ENCODE data around the gene PLSCR2.
"Not testable (repeated sequence)": the region's sequence is repeated elsewhere in the genome, so short reads cannot be mapped to it uniquely, and the experiment has no call there.

The PLSCR2 gene

GRCh38 chr3:146412711-146413110 lies 56.6 kb downstream of the PLSCR2 start:
- not testable (repeated sequence) for DNase-seq

DNA sequence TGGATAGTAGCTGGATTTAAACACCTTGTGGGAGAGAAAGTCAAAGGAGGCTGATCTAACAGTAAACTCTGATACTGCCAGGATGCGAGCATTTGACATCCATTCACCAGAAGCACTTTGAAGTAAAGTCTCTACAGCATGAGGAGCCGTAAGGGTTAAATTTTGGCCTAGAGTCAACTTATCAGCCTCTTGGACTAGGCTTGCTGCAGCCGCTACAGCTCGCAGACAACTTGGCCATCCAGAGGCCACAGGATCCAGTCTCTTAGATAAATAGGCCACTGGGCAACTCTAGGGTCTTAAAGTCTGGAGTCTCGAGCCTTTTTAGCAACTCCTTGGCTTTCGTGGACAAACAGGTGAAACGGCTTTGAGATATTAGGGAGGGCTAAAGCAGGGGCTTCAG lies 61.4 kb downstream of the PLSCR2 start:
- DNase-seq, result no peak

DNA sequence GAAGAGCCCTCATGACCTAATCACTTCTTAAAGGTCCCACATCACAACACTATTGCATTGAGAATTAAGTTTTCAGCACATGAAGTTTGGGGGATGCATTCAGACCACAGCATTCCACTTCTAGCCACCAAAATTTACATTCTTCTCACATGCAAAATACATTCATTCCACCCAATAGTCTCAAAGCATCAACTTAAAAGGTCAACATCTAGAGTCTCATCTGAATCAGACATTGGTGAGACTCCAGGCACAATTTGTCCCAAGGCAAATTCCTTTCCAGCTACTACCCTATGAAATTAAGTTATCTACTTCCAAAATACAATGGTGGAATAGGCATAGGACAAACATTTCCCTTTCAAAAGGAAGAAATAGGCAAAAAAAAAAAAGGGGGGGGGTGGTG lies 64.9 kb downstream of the PLSCR2 start:
- no peak for DNase-seq

DNA sequence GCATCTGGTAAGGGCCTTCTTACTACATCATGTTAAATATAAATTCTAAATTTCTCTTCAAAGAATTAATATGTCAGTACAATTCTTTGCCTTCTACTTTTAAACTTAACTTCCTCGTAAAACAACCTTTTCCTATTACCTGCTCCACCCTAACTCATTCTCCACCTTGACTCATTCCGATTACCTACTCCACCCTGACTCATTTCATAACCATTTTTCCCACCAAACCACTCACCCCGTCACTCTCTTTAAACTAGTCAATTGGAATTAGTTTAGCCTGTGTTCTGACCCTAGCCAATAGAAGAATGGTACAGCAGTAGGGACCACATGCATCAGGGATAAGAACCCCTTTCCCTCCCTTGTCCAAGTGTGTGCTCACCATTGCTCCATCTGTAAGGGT lies 65.6 kb downstream of the PLSCR2 start:
- DNase-seq, result no peak

DNA sequence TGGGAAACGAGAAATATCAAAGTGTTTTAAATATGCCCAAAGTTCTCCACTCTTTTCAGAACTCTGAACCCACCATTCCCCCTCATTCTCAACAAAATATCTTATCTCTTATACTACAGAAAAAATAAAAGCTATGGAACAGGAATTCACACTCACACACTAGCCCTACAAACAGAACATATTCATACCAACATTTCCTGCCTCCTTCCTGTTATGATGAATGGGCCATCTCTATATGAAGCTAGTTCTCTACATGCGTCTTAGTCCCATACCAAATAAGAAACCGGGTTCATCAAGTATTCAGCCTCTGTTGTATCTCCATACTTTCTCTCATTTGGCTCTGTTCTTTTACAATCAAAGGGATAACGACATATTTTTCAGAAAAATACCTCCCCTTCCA lies 72.6 kb downstream of the PLSCR2 start:
- no peak for DNase-seq

DNA sequence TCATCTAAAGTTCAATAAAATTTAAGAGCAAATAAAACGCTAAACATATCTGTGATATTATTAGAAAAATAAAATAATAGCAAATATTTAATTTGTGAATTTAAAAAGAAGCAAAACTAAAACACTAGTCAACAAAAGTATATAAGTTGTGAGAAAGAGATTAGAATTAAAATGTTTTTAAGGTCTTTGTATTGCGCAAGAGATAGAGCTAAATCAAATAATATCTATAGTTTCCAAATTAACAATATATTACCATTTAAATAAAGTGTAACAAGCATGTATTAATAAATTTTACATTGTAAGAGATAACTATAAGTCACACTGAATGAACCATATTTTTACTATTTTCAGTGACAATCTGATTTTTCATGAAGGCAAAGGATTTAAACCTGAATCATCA lies 74.2 kb downstream of the PLSCR2 start:
- no peak for DNase-seq

GRCh38 chr3:146390957-146391356 lies 78.4 kb downstream of the PLSCR2 start:
- no peak for DNase-seq

DNA sequence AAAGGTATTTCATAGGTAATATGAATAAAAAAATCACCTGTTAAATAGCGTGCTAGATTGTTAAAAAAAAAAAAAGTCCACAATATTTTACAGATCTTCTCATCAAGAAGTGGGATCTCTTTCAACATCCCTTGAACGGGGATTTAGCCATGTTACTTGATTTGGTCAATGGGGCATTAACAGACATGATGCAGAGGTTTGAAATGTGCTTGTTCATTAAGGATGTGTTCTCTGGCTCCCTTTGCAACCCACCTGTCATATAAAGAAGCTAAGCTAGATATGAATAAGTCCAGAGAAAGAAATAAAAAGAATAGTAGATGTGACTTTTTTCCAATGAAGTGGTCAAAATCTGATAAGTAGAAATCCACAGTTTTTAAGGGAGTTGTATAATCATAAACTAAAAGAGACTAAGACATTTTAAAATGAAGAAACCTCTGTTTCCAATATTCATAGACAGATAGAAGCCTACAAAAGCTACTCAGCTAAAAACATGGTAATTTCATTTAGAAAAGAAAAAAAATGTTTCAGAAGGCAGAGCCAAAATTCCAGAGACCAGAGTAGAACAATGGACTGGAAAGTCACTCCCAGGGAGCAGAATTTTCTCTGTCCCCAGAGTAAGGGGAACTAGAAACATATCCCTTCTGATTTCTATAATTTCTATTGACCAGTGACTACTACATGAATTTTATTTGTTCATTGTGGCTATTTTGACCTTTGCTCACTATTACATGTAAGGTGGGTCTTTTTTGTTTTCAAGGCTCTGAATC lies 79.2 kb downstream of the PLSCR2 start:
- DNase-seq, result no peak

- DNase-seq, result no peak
Measured at GRCh38 chr3:146387566-146387965, 81.8 kb downstream of the PLSCR2 start.

DNA sequence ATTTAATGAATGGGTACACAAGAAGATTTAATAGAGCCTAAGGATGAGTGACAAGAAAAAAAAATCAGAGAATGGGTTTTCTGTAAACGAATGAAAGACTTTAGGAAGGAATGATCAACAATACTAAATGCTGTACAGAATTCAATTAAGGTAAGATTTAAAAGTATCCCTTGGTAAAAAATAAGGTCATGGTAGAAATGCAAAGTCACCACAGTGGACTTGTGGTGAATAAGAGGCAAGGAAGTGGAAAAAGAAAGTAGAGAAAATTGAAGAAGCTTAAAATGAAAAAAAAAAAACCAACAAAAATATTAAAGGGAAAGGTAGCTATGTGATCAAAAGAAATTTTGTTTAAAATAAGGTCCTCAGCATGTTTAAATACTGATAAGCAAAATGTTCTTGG lies 82.4 kb downstream of the PLSCR2 start:
- no peak for DNase-seq

DNA sequence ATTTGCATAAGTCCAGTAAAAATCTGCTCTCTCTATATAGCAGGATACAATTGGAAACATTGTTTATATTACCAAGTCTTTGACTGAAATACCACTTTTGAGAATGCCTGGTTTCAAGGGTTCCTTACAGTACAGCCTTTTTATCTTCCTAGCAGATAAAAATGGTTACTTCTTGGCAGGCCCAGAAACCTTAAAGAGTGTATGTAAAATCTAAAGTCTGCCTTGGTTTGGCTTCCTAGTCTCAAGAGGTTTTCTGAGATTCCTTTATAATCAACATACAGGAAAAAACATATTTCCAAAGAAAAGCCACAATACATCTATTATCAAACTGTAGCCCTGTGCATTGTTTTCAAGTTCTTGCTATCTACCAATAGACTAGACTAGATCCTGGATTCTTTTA lies 84.6 kb downstream of the PLSCR2 start:
- no peak for DNase-seq
